NCI-H2029 treated with DMSO at 0.1 percent for 48 hours (cell line): ENCODE results near the gene GPR61.
A peak's percentile ranks its signal among the peaks of the same experiment; 100 is the strongest.

Source experiments
- DNase-seq: peaks from one replicate; lab custom pipeline; 2025; lab: John Stamatoyannopoulos, UW

Gene GPR61

GRCh38 chr1:109509176-109510134, 30.2 kb upstream of the GPR61 start, which contains the start of gene AMIGO1:
Gene AMIGO1 (minus strand): TSS chr1:109509727. CDS start chr1:109508912, 815 bp downstream.
- DNase-seq, result no peak

GRCh38 chr1:109513110-109513710, 26.5 kb upstream of the GPR61 start:
- DNase-seq, result no peak

- DNase-seq, result no peak
Measured at GRCh38 chr1:109514846-109515245, 24.8 kb upstream of the GPR61 start.

GRCh38 chr1:109516872-109517271, 22.8 kb upstream of the GPR61 start:
- DNase-seq, result no peak

GRCh38 chr1:109517337-109517736, 22.3 kb upstream of the GPR61 start:
- no peak for DNase-seq

- DNase-seq, result no peak
Measured at GRCh38 chr1:109521002-109521951, 18.4 kb upstream of the GPR61 start.

- DNase-seq, result no peak
Measured at GRCh38 chr1:109522026-109522425, 17.6 kb upstream of the GPR61 start.

GRCh38 chr1:109523706-109524105, 16.0 kb upstream of the GPR61 start:
- no peak for DNase-seq

- DNase-seq, result no peak
Measured at GRCh38 chr1:109527098-109527811, 12.4 kb upstream of the GPR61 start.

- DNase-seq, result no peak
Measured at GRCh38 chr1:109527846-109528695, 11.6 kb upstream of the GPR61 start.

GRCh38 chr1:109528712-109529111, 11.0 kb upstream of the GPR61 start:
- DNase-seq, result no peak

GRCh38 chr1:109529881-109530456, 9.7 kb upstream of the GPR61 start:
- peak; percentile 16 for DNase-seq

- peak; percentile 35 for DNase-seq
Measured at GRCh38 chr1:109530457-109531087, 9.1 kb upstream of the GPR61 start.

GRCh38 chr1:109531380-109531779, 8.3 kb upstream of the GPR61 start:
- no peak for DNase-seq

GRCh38 chr1:109531826-109532364, 7.8 kb upstream of the GPR61 start:
- DNase-seq, result no peak

GRCh38 chr1:109532365-109533136, 7.1 kb upstream of the GPR61 start:
- peak; percentile 26 for DNase-seq

GRCh38 chr1:109534307-109534858, 5.3 kb upstream of the GPR61 start:
- no peak for DNase-seq

- no peak for DNase-seq
Measured at GRCh38 chr1:109535481-109535880, 4.2 kb upstream of the GPR61 start.
